Rectal smooth muscle tissue (tissue), 1 donor: ENCODE measurements around the gene CFAP20DC.
A peak's percentile ranks its signal among the peaks of the same experiment; 100 is the strongest.
"Not testable (repeated sequence)": the region's sequence is repeated elsewhere in the genome, so short reads cannot be mapped to it uniquely, and the experiment has no call there.

Experiments used
- H3K27ac ChIP-seq: one replicate; pipeline ENCODE4 v1.7.0; 2013; ENCODE audit warnings: low read depth, low read length, inconsistent platforms
- H3K27me3 ChIP-seq: one replicate; pipeline ENCODE4 v1.7.0; 2013; ENCODE audit warnings: low read length; ENCODE audit not compliant: control insufficient read depth, insufficient read depth
- H3K36me3 ChIP-seq: one replicate; pipeline ENCODE4 v1.7.0; 2013; ENCODE audit warnings: low read length; ENCODE audit not compliant: control insufficient read depth, insufficient read depth
- H3K4me1 ChIP-seq: one replicate; pipeline ENCODE4 v1.7.0; 2013; ENCODE audit warnings: low read length; ENCODE audit not compliant: control insufficient read depth, insufficient read depth
- H3K4me3 ChIP-seq: one replicate; pipeline ENCODE4 v1.7.0; 2013; ENCODE audit warnings: low read length
- H3K9ac ChIP-seq: one replicate; pipeline ENCODE4 v1.7.0; 2013; ENCODE audit warnings: low read length

CFAP20DC gene

GRCh38 chr3:58842050-58842747, 207.6 kb downstream of the CFAP20DC start:
- not testable (repeated sequence) for H3K4me3 ChIP-seq, H3K27me3 ChIP-seq, H3K4me1 ChIP-seq, H3K9ac ChIP-seq, H3K36me3 ChIP-seq, H3K27ac ChIP-seq

DNA sequence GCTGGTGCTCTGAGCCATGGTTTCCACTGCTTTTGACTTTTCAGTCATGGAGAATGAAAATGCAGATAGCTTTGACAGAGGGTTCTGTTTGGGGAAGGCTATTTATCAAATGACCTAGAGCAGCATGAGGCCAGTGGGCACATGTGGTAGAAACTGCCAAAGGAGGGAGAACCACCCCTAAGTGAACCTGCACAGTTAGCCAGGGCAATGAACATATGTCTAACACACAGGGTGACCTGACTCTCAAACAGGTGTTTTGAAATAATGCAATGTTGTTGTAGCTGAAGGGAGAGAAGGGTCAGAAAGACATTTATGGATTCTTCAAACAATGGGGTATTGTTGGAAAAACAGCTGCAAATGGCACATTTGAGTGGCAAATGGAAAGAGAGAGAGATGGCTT, 208.9 kb downstream of the CFAP20DC start:
- no peaks in the 10 kb centered on the region for H3K27me3 ChIP-seq
- no peaks in the 10 kb centered on the region for H3K4me1 ChIP-seq
- no peak overlapping the region for H3K9ac ChIP-seq
- no peak overlapping the region for H3K27ac ChIP-seq
- H3K4me3 ChIP-seq = no peak overlapping the region
- no peaks in the 10 kb centered on the region for H3K36me3 ChIP-seq

GRCh38 chr3:58839964-58840363, 209.9 kb downstream of the CFAP20DC start:
- no peaks in the 10 kb centered on the region for H3K27me3 ChIP-seq

GRCh38 chr3:58839187-58839586, 210.6 kb downstream of the CFAP20DC start:
- H3K27ac ChIP-seq = no peak overlapping the region

More at GRCh38 chr3:58839964-58840363, 209.9 kb downstream of the CFAP20DC start:
- Histone ChIP-seq H3K4me1 (no peaks in the 10 kb centered on the region), H3K27ac (no peak overlapping the region), H3K4me3 (no peak overlapping the region), H3K36me3 (no peaks in the 10 kb centered on the region), H3K9ac (no peak overlapping the region)

GRCh38 chr3:58837856-58838255, 212.0 kb downstream of the CFAP20DC start:
- no peak overlapping the region for H3K9ac ChIP-seq
- no peaks in the 10 kb centered on the region for H3K27me3 ChIP-seq
- no peaks in the 10 kb centered on the region for H3K36me3 ChIP-seq
- no peak overlapping the region for H3K4me3 ChIP-seq
- no peak overlapping the region for H3K27ac ChIP-seq
- no peaks in the 10 kb centered on the region for H3K4me1 ChIP-seq

More at GRCh38 chr3:58839187-58839586, 210.6 kb downstream of the CFAP20DC start:
- H3K27me3 ChIP-seq = no peaks in the 10 kb centered on the region
- H3K4me1 ChIP-seq = no peaks in the 10 kb centered on the region
- no peak overlapping the region for H3K9ac ChIP-seq
- no peak overlapping the region for H3K4me3 ChIP-seq
- H3K36me3 ChIP-seq = no peaks in the 10 kb centered on the region

- no peak overlapping the region for H3K4me3 ChIP-seq
- H3K4me1 ChIP-seq = no peaks in the 10 kb centered on the region
- H3K9ac ChIP-seq = no peak overlapping the region
- H3K27me3 ChIP-seq = no peaks in the 10 kb centered on the region
- no peak overlapping the region for H3K27ac ChIP-seq
- no peaks in the 10 kb centered on the region for H3K36me3 ChIP-seq
These were observed 212.5 kb downstream of the CFAP20DC start for GRCh38 chr3:58837141-58837843.

DNA sequence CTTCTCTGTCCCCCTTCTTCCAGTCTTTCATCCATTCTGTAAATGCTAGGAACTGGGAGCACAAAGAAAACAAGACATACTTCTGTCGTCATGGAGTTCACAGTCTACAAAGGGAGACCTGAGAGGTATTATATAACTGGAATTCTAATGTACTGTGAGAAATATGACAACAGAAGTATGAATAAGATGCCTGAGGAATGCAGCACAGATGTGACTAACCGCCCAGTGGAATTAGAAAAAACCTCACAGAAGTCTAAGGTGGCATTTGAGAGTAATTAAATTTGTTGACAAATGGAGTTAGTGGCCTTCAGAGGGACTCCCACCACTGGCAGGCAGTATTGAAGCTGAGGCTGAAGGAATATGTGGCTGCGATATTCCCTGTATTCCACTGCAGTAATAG, 214.7 kb downstream of the CFAP20DC start:
- H3K9ac ChIP-seq = no peak overlapping the region
- H3K27ac ChIP-seq = no peak overlapping the region
- no peaks in the 10 kb centered on the region for H3K27me3 ChIP-seq
- no peaks in the 10 kb centered on the region for H3K36me3 ChIP-seq
- no peak overlapping the region for H3K4me3 ChIP-seq
- no peaks in the 10 kb centered on the region for H3K4me1 ChIP-seq

DNA sequence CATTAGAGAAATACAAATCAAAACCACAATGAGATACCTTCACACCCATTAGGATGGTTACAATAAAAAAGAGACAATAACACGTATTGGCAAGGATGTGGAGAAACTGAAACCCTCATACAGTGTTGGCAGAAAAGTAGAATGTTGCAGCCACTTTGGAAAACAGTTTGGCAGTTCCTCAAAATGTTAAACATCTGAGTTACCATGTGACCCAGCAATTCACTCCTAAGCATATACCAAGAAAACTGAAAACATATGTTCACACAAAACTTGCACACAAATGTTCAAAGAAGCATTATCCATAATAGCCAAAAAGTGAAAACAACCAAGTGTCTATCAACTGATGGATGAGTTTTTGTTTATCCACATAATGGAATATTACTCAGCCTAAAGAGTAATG, 216.3 kb downstream of the CFAP20DC start:
- Histone ChIP-seq H3K36me3 (no peaks in the 10 kb centered on the region), H3K9ac (no peak overlapping the region), H3K4me3 (no peak overlapping the region), H3K27ac (no peak overlapping the region), H3K27me3 (no peaks in the 10 kb centered on the region), H3K4me1 (no peaks in the 10 kb centered on the region)

DNA sequence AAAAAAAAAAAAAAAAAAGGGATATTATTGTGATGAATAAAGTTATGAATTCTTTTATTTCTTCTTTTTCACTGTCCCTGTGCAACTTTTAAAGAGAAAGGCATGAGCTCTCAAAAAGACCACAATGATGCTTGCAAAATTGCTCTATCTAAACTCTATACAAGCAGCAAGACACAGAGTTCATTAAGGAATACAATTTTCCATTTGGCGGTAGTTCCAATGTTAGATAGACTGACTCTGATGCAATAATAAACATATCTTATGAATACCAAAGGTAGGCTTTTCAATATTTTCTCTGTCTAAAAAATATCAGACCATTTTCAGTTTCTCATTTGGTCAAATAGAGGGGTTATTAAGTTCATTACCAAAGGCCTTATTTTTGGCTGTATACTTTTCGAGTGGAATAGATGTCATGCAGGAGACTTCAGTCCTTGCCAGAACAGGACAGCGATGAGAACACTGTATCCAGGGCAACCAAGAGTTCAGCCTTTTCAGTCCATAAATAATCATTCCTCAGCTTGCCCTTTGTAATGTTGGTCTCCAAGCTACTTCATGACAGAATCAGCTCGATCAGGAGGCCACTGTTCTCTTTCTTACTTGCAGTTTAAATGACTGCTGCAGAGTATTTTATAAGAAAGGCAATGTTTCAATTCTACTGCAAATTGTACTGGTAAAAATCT, 220.4 kb downstream of the CFAP20DC start:
- Histone ChIP-seq H3K9ac (no peak overlapping the region), H3K36me3 (no peaks in the 10 kb centered on the region), H3K4me1 (no peaks in the 10 kb centered on the region), H3K4me3 (no peak overlapping the region), H3K27ac (no peak overlapping the region), H3K27me3 (no peaks in the 10 kb centered on the region)

- Histone ChIP-seq H3K27me3 (no peaks in the 10 kb centered on the region), H3K9ac (no peak overlapping the region), H3K36me3 (no peaks in the 10 kb centered on the region), H3K27ac (no peak overlapping the region), H3K4me3 (peak overlapping the region; percentile 24), H3K4me1 (no peaks in the 10 kb centered on the region)
These were observed 225.0 kb downstream of the CFAP20DC start for GRCh38 chr3:58824777-58825176.

DNA sequence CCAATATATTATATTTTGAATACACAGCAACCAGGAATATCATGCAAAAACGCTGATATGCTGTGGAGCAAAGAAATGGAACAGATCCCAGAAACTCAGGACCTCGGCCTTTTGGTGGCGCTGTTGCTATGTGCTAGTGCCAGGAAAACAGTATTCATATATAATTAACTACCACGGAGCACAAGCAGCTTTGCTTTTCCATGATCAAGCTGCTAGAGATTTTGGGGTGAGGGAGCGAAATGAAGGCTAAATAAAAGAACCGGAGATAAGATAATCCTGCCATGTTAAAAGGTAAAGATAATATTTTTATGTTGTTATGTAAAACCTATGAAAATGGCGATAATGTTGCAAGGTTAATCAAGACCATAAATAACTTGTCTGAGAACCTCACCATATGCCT, 225.5 kb downstream of the CFAP20DC start:
- Histone ChIP-seq H3K9ac (no peak overlapping the region), H3K36me3 (no peaks in the 10 kb centered on the region), H3K27me3 (no peaks in the 10 kb centered on the region), H3K4me1 (no peaks in the 10 kb centered on the region), H3K4me3 (peak overlapping the region; percentile 24), H3K27ac (no peak overlapping the region)

DNA sequence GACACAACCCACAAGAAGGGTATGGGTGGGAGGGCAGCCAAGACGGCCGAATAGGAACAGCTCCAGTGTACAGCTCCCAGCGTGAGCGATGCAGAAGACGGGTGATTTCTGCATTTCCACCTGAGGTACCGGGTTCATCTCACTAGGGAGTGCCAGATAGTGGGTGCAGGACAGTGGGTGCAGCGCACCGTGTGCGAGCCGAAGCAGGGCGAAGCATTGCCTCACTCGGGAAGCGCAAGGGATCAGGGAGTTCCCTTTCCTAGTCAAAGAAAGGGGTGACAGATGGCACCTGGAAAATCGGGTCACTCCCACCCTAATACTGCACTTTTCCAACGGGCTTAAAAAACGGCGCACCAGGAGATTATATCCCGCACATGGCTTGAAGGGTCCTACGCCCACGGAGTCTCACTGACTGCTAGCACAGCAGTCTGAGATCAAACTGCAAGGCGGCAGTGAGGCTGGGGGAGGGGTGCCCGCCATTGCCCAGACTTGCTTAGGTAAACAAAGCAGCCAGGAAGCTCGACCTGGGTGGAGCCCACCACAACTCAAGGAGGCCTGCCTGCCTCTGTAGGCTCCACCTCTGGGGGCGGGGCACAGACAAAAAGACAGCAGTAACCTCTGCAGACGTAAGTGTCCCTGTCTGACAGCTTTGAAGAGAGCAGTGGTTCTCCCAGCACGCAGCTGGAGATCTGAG, 243.1 kb downstream of the CFAP20DC start:
- H3K36me3 ChIP-seq, H3K4me1 ChIP-seq, H3K27ac ChIP-seq, H3K4me3 ChIP-seq, H3K27me3 ChIP-seq, H3K9ac ChIP-seq: not testable (repeated sequence)
